ENCODE measurements around the gene C19orf81.

DNA sequence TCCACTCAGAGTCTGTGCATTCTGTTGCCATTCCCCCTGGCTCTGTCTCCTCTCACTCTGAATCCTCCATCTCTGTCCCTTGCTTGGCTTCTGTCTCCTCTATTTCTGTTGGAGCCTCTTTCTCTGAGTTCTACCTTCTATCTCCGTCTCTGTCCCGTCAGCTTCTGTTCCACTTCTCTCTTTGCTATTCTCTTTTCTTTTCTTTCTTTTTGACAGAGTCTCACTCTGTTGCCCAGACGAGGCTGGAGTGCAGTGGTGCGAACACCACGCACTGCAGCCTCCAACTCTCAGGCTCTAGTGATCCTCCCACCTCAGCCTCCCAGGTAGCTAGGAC lies 47.2 kb upstream of the C19orf81 start:
- no peak for TF ChIP-seq POLR2A (IDR thresholded peaks at IDR 0.05)
- no peak for TF ChIP-seq POLR2AphosphoS5 (IDR thresholded peaks at IDR 0.05)
